MCF 10A (cell line): ENCODE measurements around the gene MYO1G. TPM values are rescaled to one million over a fixed set of nuclear protein-coding genes. Genes with fewer than 3 reads are reported as not detected.

Experiments
- BruUV-seq: library from RNA; stranded (reverse); fragments of 400-500 nt; replicated peaks from 2 replicates; lab custom pipeline; 2021; lab: Mats Ljungman, UMichigan
- CTCF ChIA-PET: fragments of 300-600 bp; sonication (Branson Sonifier 250); formaldehyde crosslinking; extraction: SDS; loops from one replicate; lab custom pipeline; 2021; ENCODE audit warnings: antibody characterized with exemption, inconsistent platforms; lab: Yijun Ruan, JAX
- POLR2A ChIA-PET: fragments of 300-600, 350-650 bp; sonication (Branson Sonifier 250); formaldehyde crosslinking; extraction: SDS; loops from one replicate; lab custom pipeline; 2020; ENCODE audit warnings: antibody characterized with exemption, inconsistent platforms; lab: Yijun Ruan, JAX
- DNase-seq: peaks from one replicate; pipeline ENCODE4 v3.0.0-alpha.2; 2018; ENCODE audit not compliant: unreplicated experiment
- H3K27ac Mint-ChIP-seq: one replicate; pipeline ENCODE4 v1.8.0; 2022; ENCODE audit warnings: mild to moderate bottlenecking, low read depth, mixed read lengths; ENCODE audit not compliant: unreplicated experiment
- H3K27me3 Mint-ChIP-seq: one replicate; pipeline ENCODE4 v1.8.0; 2022; ENCODE audit warnings: mixed read lengths; ENCODE audit not compliant: insufficient read depth, unreplicated experiment
- H3K36me3 Mint-ChIP-seq: one replicate; pipeline ENCODE4 v1.8.0; 2022; ENCODE audit warnings: mild to moderate bottlenecking, moderate library complexity, mixed read lengths; ENCODE audit not compliant: insufficient read depth, unreplicated experiment
- H3K4me1 Mint-ChIP-seq: one replicate; pipeline ENCODE4 v1.8.0; 2022; ENCODE audit warnings: mixed read lengths; ENCODE audit not compliant: insufficient read depth, unreplicated experiment
- H3K4me3 Mint-ChIP-seq: one replicate; pipeline ENCODE4 v1.8.0; 2022; ENCODE audit warnings: mild to moderate bottlenecking, moderate library complexity, mixed read lengths; ENCODE audit not compliant: unreplicated experiment
- H3K9me3 Mint-ChIP-seq: one replicate; pipeline ENCODE4 v1.8.0; 2022; ENCODE audit warnings: mixed read lengths; ENCODE audit not compliant: unreplicated experiment
- CTCF ChIP-seq: fragments of 200-600 bp; IDR thresholded peaks from one replicate; pipeline ENCODE4 v1.8.0; 2022; ENCODE audit warnings: antibody characterized with exemption, mild to moderate bottlenecking; ENCODE audit not compliant: unreplicated experiment
- intact Hi-C: fragments of 100-400 bp; cut with micrococcal nuclease; formaldehyde crosslinking; loops from 2 replicates; pipeline ENCODE4 v1.14.1; 2022
- total RNA-seq: library from RNA; stranded (reverse); gene quantifications from 2 replicates; pipeline ENCODE4 v1.2.3, GENCODE V29; 2022

The MYO1G gene
- total RNA-seq, 1 experiment from 2014 or later = 0.14 TPM

GRCh38 chr7:44988701-44989100 is 9.9 kb upstream of the MYO1G start:
- H3K4me1 Mint-ChIP-seq = peaks cover 38% of the 10 kb centered on the region
- no peaks in the 10 kb centered on the region for H3K9me3 Mint-ChIP-seq
- H3K36me3 Mint-ChIP-seq = peaks cover 32% of the 10 kb centered on the region

GRCh38 chr7:44987996-44988395 is 9.2 kb upstream of the MYO1G start:
- intact Hi-C loops = loop anchor here (10.0 kb wide), 1 partner anchor 103 kb away; the partner anchor contains the start of gene PURB
- H3K27ac Mint-ChIP-seq = no peak overlapping the region

More at GRCh38 chr7:44988701-44989100, 9.9 kb upstream of the MYO1G start:
- H3K4me3 Mint-ChIP-seq = no peak overlapping the region
- no peak for TF ChIP-seq CTCF
- no TSS peak for BruUV-seq
- peak overlapping the region; percentile 54 for H3K27ac Mint-ChIP-seq
- intact Hi-C loops = loop anchor here (10.0 kb wide), 1 partner anchor 104 kb away; the partner anchor contains the start of gene PURB
- CTCF ChIA-PET = interaction anchor here (0.7 to 2.1 kb wide), 5 partner anchors 8 to 139 kb away, joined by 3 to 5 read pairs (median 4); no protein-coding TSS in a partner anchor
- H3K27me3 Mint-ChIP-seq = no peaks in the 10 kb centered on the region
- POLR2A ChIA-PET = interaction anchor here (0.9 to 10.6 kb wide), 5 partner anchors 11 to 780 kb away, joined by 3 to 190 read pairs (median 6); partner anchors contain the start of genes CCM2, PURB and TBRG4
- no peak for DNase-seq

GRCh38 chr7:44987457-44987856 is 8.6 kb upstream of the MYO1G start:
- intact Hi-C loops = loop anchor here (10.0 kb wide), 1 partner anchor 103 kb away; the partner anchor contains the start of gene PURB
- no peaks in the 10 kb centered on the region for H3K9me3 Mint-ChIP-seq
- H3K27ac Mint-ChIP-seq = no peak overlapping the region
- no peaks in the 10 kb centered on the region for H3K27me3 Mint-ChIP-seq
- H3K36me3 Mint-ChIP-seq = peaks cover 45% of the 10 kb centered on the region
- POLR2A ChIA-PET = interaction anchor here (0.9 to 10.6 kb wide), 5 partner anchors 13 to 193 kb away, joined by 3 to 190 read pairs (median 9); partner anchors contain the start of genes CCM2, PURB and TBRG4
- TF ChIP-seq CTCF = no peak
- CTCF ChIA-PET = interaction anchor here (1.5 to 2.1 kb wide), 2 partner anchors 9 to 14 kb away, joined by 3 to 5 read pairs; no protein-coding TSS in a partner anchor
- peaks cover 38% of the 10 kb centered on the region for H3K4me1 Mint-ChIP-seq
- peak overlapping the region; percentile 82 for H3K4me3 Mint-ChIP-seq
- BruUV-seq = no TSS peak
- DNase-seq = no peak

More at GRCh38 chr7:44987996-44988395, 9.2 kb upstream of the MYO1G start:
- BruUV-seq = no TSS peak
- Mint-ChIP-seq H3K9me3 (no peaks in the 10 kb centered on the region), H3K4me1 (peaks cover 38% of the 10 kb centered on the region), H3K4me3 (no peak overlapping the region), H3K36me3 (peaks cover 39% of the 10 kb centered on the region), H3K27me3 (no peaks in the 10 kb centered on the region)
- ChIA-PET POLR2A (interaction anchor here (1.5 to 10.6 kb wide), 6 partner anchors 12 to 123 kb away, joined by 3 to 190 read pairs (median 8); partner anchors contain the start of genes CCM2, PURB and TBRG4), CTCF (interaction anchor here (1.5 to 2.1 kb wide), 2 partner anchors 9 to 15 kb away, joined by 3 to 5 read pairs; no protein-coding TSS in a partner anchor)
- no peak for DNase-seq
- no peak for TF ChIP-seq CTCF
